Measurements from ENCODE around the gene PCK1.

Gene PCK1

GRCh38 chr20:57589123-57589727 lies 28.3 kb downstream of the PCK1 start:
- peaks cover 15% of the 10 kb centered on the region for H3K4me1 ChIP-seq (ENCODE audit: control insufficient read depth, insufficient read depth, low read length)
- no peaks in the 10 kb centered on the region for H3K27me3 ChIP-seq (ENCODE audit: control insufficient read depth, insufficient read depth, low read length, poor library complexity, severe bottlenecking)

GRCh38 chr20:57589728-57590484 lies 29.0 kb downstream of the PCK1 start:
- Histone ChIP-seq H3K36me3 (ENCODE audit: control insufficient read depth, insufficient read depth, low read length) (no peaks in the 10 kb centered on the region), H3K4me1 (ENCODE audit: control insufficient read depth, insufficient read depth, low read length) (peaks cover 20% of the 10 kb centered on the region), H3K9me3 (ENCODE audit: control insufficient read depth, low read length) (no peaks in the 10 kb centered on the region), H3K4me3 (ENCODE audit: insufficient read depth, low read depth, low read length) (no peak overlapping the region), H3K27ac (ENCODE audit: insufficient read depth, low read depth, low read length, poor library complexity, severe bottlenecking) (no peak overlapping the region), H3K27me3 (ENCODE audit: control insufficient read depth, insufficient read depth, low read length, poor library complexity, severe bottlenecking) (no peaks in the 10 kb centered on the region)
- 86 to 89% methylated on average over 16 of the region's 16 CpGs for WGBS, 2 experiments

More at GRCh38 chr20:57589123-57589727, 28.3 kb downstream of the PCK1 start:
- Histone ChIP-seq H3K27ac (ENCODE audit: insufficient read depth, low read depth, low read length, poor library complexity, severe bottlenecking) (no peak overlapping the region), H3K36me3 (ENCODE audit: control insufficient read depth, insufficient read depth, low read length) (no peaks in the 10 kb centered on the region), H3K4me3 (ENCODE audit: insufficient read depth, low read depth, low read length) (no peak overlapping the region), H3K9me3 (ENCODE audit: control insufficient read depth, low read length) (no peaks in the 10 kb centered on the region)
- 94% methylated on average over 6 of the region's 6 CpGs for WGBS, 2 experiments

GRCh38 chr20:57590485-57591288 lies 29.8 kb downstream of the PCK1 start:
- H3K9me3 ChIP-seq (ENCODE audit: control insufficient read depth, low read length): no peaks in the 10 kb centered on the region
- no peak overlapping the region for H3K4me3 ChIP-seq (ENCODE audit: insufficient read depth, low read depth, low read length)
- H3K36me3 ChIP-seq (ENCODE audit: control insufficient read depth, insufficient read depth, low read length): no peaks in the 10 kb centered on the region
- WGBS, 2 experiments: 90 to 91% methylated on average over 18 of the region's 18 CpGs
- no peaks in the 10 kb centered on the region for H3K27me3 ChIP-seq (ENCODE audit: control insufficient read depth, insufficient read depth, low read length, poor library complexity, severe bottlenecking)
- peaks cover 25% of the 10 kb centered on the region for H3K4me1 ChIP-seq (ENCODE audit: control insufficient read depth, insufficient read depth, low read length)
- no peak overlapping the region for H3K27ac ChIP-seq (ENCODE audit: insufficient read depth, low read depth, low read length, poor library complexity, severe bottlenecking)

GRCh38 chr20:57591289-57592229 lies 30.6 kb downstream of the PCK1 start:
- no peak overlapping the region for H3K4me3 ChIP-seq (ENCODE audit: insufficient read depth, low read depth, low read length)
- no peaks in the 10 kb centered on the region for H3K27me3 ChIP-seq (ENCODE audit: control insufficient read depth, insufficient read depth, low read length, poor library complexity, severe bottlenecking)
- H3K36me3 ChIP-seq (ENCODE audit: control insufficient read depth, insufficient read depth, low read length): no peaks in the 10 kb centered on the region
- peaks cover 17% of the 10 kb centered on the region for H3K4me1 ChIP-seq (ENCODE audit: control insufficient read depth, insufficient read depth, low read length)
- H3K27ac ChIP-seq (ENCODE audit: insufficient read depth, low read depth, low read length, poor library complexity, severe bottlenecking): no peak overlapping the region
- H3K9me3 ChIP-seq (ENCODE audit: control insufficient read depth, low read length): no peaks in the 10 kb centered on the region
- 86 to 89% methylated on average over 15 of the region's 15 CpGs for WGBS, 2 experiments

- H3K9me3 ChIP-seq (ENCODE audit: control insufficient read depth, low read length): no peaks in the 10 kb centered on the region
- H3K4me1 ChIP-seq (ENCODE audit: control insufficient read depth, insufficient read depth, low read length): peaks cover 17% of the 10 kb centered on the region
- no peaks in the 10 kb centered on the region for H3K27me3 ChIP-seq (ENCODE audit: control insufficient read depth, insufficient read depth, low read length, poor library complexity, severe bottlenecking)
- no peak overlapping the region for H3K27ac ChIP-seq (ENCODE audit: insufficient read depth, low read depth, low read length, poor library complexity, severe bottlenecking)
- no peak overlapping the region for H3K4me3 ChIP-seq (ENCODE audit: insufficient read depth, low read depth, low read length)
- 93 to 94% methylated on average over 22 of the region's 22 CpGs for WGBS, 2 experiments
- no peaks in the 10 kb centered on the region for H3K36me3 ChIP-seq (ENCODE audit: control insufficient read depth, insufficient read depth, low read length)
Observed at GRCh38 chr20:57592263-57593092, 31.6 kb downstream of the PCK1 start.

GRCh38 chr20:57593134-57593886 lies 32.4 kb downstream of the PCK1 start:
- peaks cover 20% of the 10 kb centered on the region for H3K4me1 ChIP-seq (ENCODE audit: control insufficient read depth, insufficient read depth, low read length)
- no peaks in the 10 kb centered on the region for H3K27me3 ChIP-seq (ENCODE audit: control insufficient read depth, insufficient read depth, low read length, poor library complexity, severe bottlenecking)
- WGBS, 2 experiments: 82% methylated on average over 17 of the region's 17 CpGs
- no peak overlapping the region for H3K27ac ChIP-seq (ENCODE audit: insufficient read depth, low read depth, low read length, poor library complexity, severe bottlenecking)
- H3K36me3 ChIP-seq (ENCODE audit: control insufficient read depth, insufficient read depth, low read length): no peaks in the 10 kb centered on the region
- no peak overlapping the region for H3K4me3 ChIP-seq (ENCODE audit: insufficient read depth, low read depth, low read length)
- no peaks in the 10 kb centered on the region for H3K9me3 ChIP-seq (ENCODE audit: control insufficient read depth, low read length)

- H3K27ac ChIP-seq (ENCODE audit: insufficient read depth, low read depth, low read length, poor library complexity, severe bottlenecking): no peak overlapping the region
- H3K9me3 ChIP-seq (ENCODE audit: control insufficient read depth, low read length): no peaks in the 10 kb centered on the region
- peaks cover 20% of the 10 kb centered on the region for H3K4me1 ChIP-seq (ENCODE audit: control insufficient read depth, insufficient read depth, low read length)
- no peaks in the 10 kb centered on the region for H3K27me3 ChIP-seq (ENCODE audit: control insufficient read depth, insufficient read depth, low read length, poor library complexity, severe bottlenecking)
- no peak overlapping the region for H3K4me3 ChIP-seq (ENCODE audit: insufficient read depth, low read depth, low read length)
- WGBS, 2 experiments: 45 to 48% methylated on average over 27 of the region's 27 CpGs
- H3K36me3 ChIP-seq (ENCODE audit: control insufficient read depth, insufficient read depth, low read length): no peaks in the 10 kb centered on the region
Observed at GRCh38 chr20:57594092-57594951, 33.4 kb downstream of the PCK1 start.
